Adrenal gland (tissue), 5 donors: ENCODE results near the gene PCDH18.

ENCODE experiments used
- POLR2A ChIP-seq, 2 donors: fragments of 450-650 bp; IDR thresholded peaks; one replicate each; pipeline ENCODE4 v1.6.1; 2017; ENCODE audit warnings: antibody characterized with exemption in 2 of 2, mild to moderate bottlenecking in 2 of 2, moderate library complexity in 1 of 2
- TF ChIP-seq, protein P1 (sequence below), 6 experiments: fragments of 450-650 bp in 4 of 6; fragments of 200-600 bp in 2 of 6; sonication (generic) in 1 of 6; IDR thresholded peaks; 1 replicate in 5 of 6; 2 replicates in 1 of 6; pipeline versions ENCODE4 v1.5.1 to v1.8.0; 2016 to 2021; ENCODE audit warnings: antibody characterized with exemption in 6 of 6, mild to moderate bottlenecking in 2 of 6, moderate library complexity in 1 of 6
- donor health status: DM: no; HTN: no; CAD: no.

- TF ChIP-seq POLR2A (IDR thresholded peaks at IDR 0.05) = no peak
- TF ChIP-seq, protein P1, sequence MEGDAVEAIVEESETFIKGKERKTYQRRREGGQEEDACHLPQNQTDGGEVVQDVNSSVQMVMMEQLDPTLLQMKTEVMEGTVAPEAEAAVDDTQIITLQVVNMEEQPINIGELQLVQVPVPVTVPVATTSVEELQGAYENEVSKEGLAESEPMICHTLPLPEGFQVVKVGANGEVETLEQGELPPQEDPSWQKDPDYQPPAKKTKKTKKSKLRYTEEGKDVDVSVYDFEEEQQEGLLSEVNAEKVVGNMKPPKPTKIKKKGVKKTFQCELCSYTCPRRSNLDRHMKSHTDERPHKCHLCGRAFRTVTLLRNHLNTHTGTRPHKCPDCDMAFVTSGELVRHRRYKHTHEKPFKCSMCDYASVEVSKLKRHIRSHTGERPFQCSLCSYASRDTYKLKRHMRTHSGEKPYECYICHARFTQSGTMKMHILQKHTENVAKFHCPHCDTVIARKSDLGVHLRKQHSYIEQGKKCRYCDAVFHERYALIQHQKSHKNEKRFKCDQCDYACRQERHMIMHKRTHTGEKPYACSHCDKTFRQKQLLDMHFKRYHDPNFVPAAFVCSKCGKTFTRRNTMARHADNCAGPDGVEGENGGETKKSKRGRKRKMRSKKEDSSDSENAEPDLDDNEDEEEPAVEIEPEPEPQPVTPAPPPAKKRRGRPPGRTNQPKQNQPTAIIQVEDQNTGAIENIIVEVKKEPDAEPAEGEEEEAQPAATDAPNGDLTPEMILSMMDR (IDR thresholded peaks at IDR 0.05) = no peak
Observed at GRCh38 chr4:137524725-137525369, 7.4 kb downstream of the PCDH18 start.
